ENCODE measurements around the gene CD46.

Gene CD46

GRCh38 chr1:207794861-207795260, 43.0 kb downstream of the CD46 start:
- no peak for TF ChIP-seq CTCF (IDR thresholded peaks at IDR 0.05; ENCODE audit: control extremely low read depth, extremely low read depth, low read depth, missing control alignments)
- DNase-seq (ENCODE audit: extremely low spot score): no peak
- CTCF ChIA-PET: interaction anchor here (1.1 to 4.6 kb wide), 2 partner anchors 8 to 25 kb away, joined by 3 to 35 read pairs; no protein-coding TSS in a partner anchor
- POLR2A ChIA-PET: no interaction called here

GRCh38 chr1:207797229-207797973, 45.5 kb downstream of the CD46 start:
- DNase-seq (ENCODE audit: extremely low spot score): peak; percentile 68
- TF ChIP-seq CTCF (IDR thresholded peaks at IDR 0.05; ENCODE audit: control extremely low read depth, extremely low read depth, low read depth, missing control alignments): peak; percentile 83
- ChIA-PET CTCF (interaction anchor here (0.6 to 4.6 kb wide), 38 partner anchors 9 to 1318 kb away, joined by 3 to 41 read pairs (median 4); partner anchors contain the start of genes C1orf116 and CD46), POLR2A (interaction anchor here (0.7 to 2.3 kb wide), 5 partner anchors 13 to 401 kb away, joined by 3 to 10 read pairs (median 5); partner anchors contain the start of gene CR2)

- DNase-seq (ENCODE audit: extremely low spot score): no peak
- ChIA-PET CTCF (interaction anchor here (0.9 to 4.6 kb wide), 5 partner anchors 12 to 31 kb away, joined by 3 to 41 read pairs (median 27); no protein-coding TSS in a partner anchor), POLR2A (interaction anchor here (1.0 to 1.8 kb wide), 3 partner anchors 10 to 28 kb away, joined by 3 to 7 read pairs (median 3); no protein-coding TSS in a partner anchor)
- no peak for TF ChIP-seq CTCF (IDR thresholded peaks at IDR 0.05; ENCODE audit: control extremely low read depth, extremely low read depth, low read depth, missing control alignments)
Observed at GRCh38 chr1:207798847-207799246, 47.0 kb downstream of the CD46 start.

GRCh38 chr1:207799989-207800648, 48.3 kb downstream of the CD46 start:
- ChIA-PET POLR2A (interaction anchor here (1.8 kb wide), 1 partner anchor 22 kb away, joined by 7 read pairs; no protein-coding TSS in a partner anchor), CTCF (interaction anchor here (1.1 kb wide), 1 partner anchor 13 kb away, joined by 3 read pairs; no protein-coding TSS in a partner anchor)
- TF ChIP-seq CTCF (IDR thresholded peaks at IDR 0.05; ENCODE audit: control extremely low read depth, extremely low read depth, low read depth, missing control alignments): no peak
- DNase-seq (ENCODE audit: extremely low spot score): no peak

- DNase-seq (ENCODE audit: extremely low spot score): no peak
- CTCF ChIA-PET: no interaction called here
- POLR2A ChIA-PET: no interaction called here
- TF ChIP-seq CTCF (IDR thresholded peaks at IDR 0.05; ENCODE audit: control extremely low read depth, extremely low read depth, low read depth, missing control alignments): no peak
Observed at GRCh38 chr1:207801819-207802218, 50.0 kb downstream of the CD46 start.

- ChIA-PET POLR2A (interaction anchor here (1.5 kb wide), 1 partner anchor 18 kb away, joined by 5 read pairs; no protein-coding TSS in a partner anchor), CTCF (interaction anchor here (1.0 to 1.6 kb wide), 3 partner anchors 13 to 65 kb away, joined by 3 to 4 read pairs (median 3); no protein-coding TSS in a partner anchor)
- TF ChIP-seq CTCF (IDR thresholded peaks at IDR 0.05; ENCODE audit: control extremely low read depth, extremely low read depth, low read depth, missing control alignments): no peak
- DNase-seq (ENCODE audit: extremely low spot score): no peak
Observed at GRCh38 chr1:207803678-207804077, 51.8 kb downstream of the CD46 start.

Measured in GM10248 (cell line).